ENCODE measurements around the gene SIM2.

GRCh38 chr21:36734367-36735200 lies 35.7 kb downstream of the SIM2 start:
- TF ChIP-seq, protein P1, sequence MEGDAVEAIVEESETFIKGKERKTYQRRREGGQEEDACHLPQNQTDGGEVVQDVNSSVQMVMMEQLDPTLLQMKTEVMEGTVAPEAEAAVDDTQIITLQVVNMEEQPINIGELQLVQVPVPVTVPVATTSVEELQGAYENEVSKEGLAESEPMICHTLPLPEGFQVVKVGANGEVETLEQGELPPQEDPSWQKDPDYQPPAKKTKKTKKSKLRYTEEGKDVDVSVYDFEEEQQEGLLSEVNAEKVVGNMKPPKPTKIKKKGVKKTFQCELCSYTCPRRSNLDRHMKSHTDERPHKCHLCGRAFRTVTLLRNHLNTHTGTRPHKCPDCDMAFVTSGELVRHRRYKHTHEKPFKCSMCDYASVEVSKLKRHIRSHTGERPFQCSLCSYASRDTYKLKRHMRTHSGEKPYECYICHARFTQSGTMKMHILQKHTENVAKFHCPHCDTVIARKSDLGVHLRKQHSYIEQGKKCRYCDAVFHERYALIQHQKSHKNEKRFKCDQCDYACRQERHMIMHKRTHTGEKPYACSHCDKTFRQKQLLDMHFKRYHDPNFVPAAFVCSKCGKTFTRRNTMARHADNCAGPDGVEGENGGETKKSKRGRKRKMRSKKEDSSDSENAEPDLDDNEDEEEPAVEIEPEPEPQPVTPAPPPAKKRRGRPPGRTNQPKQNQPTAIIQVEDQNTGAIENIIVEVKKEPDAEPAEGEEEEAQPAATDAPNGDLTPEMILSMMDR (conservative IDR thresholded peaks at IDR 0.05; ENCODE audit: low read length), result no peak
- no peak for TF ChIP-seq EZH2phosphoT487 (IDR thresholded peaks at IDR 0.05; ENCODE audit: borderline replicate concordance, low read depth, low read length)

Data from OCI-LY7 (cell line).